Gastroesophageal sphincter (tissue), 4 donors: ENCODE results near the gene ZNF878. TPM values are rescaled to one million over a fixed set of nuclear protein-coding genes. Genes with fewer than 3 reads are reported as not detected.
A peak's percentile ranks its signal among the peaks of the same experiment; 100 is the strongest.

Source experiments
- ATAC-seq: fragments of 150-250 bp; one replicate; pipeline ENCODE4 v1.9.1; 2016; ENCODE audit warnings: mild to moderate bottlenecking, moderate library complexity
- H3K27ac ChIP-seq, 4 donors: fragments of 200-600 bp; sonication (generic) in 3 of 4; 1 replicate in 3 of 4; 2 replicates in 1 of 4; pipeline ENCODE4 v1.5.1; 2016 to 2019
- H3K27me3 ChIP-seq: fragments of 200-600 bp; sonication (generic); one replicate; pipeline ENCODE4 v1.5.1; 2019
- H3K36me3 ChIP-seq, 2 donors: fragments of 200-600 bp; sonication (generic); one replicate each; pipeline ENCODE4 v1.5.1; 2019; ENCODE audit warnings: control low read depth in 1 of 2
- H3K4me1 ChIP-seq, 3 donors: fragments of 200-600 bp; sonication (generic); 1 replicate in 2 of 3; 2 replicates in 1 of 3; pipeline ENCODE4 v1.5.1; 2016 to 2019; ENCODE audit warnings: control low read depth in 2 of 3
- H3K4me3 ChIP-seq, 2 donors: fragments of 200-600 bp; sonication (generic); one replicate each; pipeline ENCODE4 v1.5.1; 2019; ENCODE audit warnings: mild to moderate bottlenecking in 1 of 2, moderate library complexity in 1 of 2
- H3K9me3 ChIP-seq, 3 donors: fragments of 200-600 bp; sonication (generic); one replicate each; pipeline ENCODE4 v1.5.1; 2017 to 2019; ENCODE audit warnings: control low read depth in 2 of 3
- EP300 ChIP-seq: sonication (generic); formaldehyde crosslinking; IDR thresholded peaks from one replicate; pipeline ENCODE4 v1.6.1; 2017; ENCODE audit warnings: antibody characterized with exemption, mild to moderate bottlenecking
- POLR2A ChIP-seq, 2 donors: fragments of 450-650 bp; IDR thresholded peaks; one replicate each; pipeline ENCODE4 v1.6.1; 2017; ENCODE audit warnings: antibody characterized with exemption in 2 of 2, mild to moderate bottlenecking in 2 of 2, moderate library complexity in 1 of 2
- POLR2AphosphoS5 ChIP-seq: sonication (generic); formaldehyde crosslinking; IDR thresholded peaks from one replicate; pipeline ENCODE4 v1.6.1; 2017; ENCODE audit warnings: antibody characterized with exemption
- WGBS, 2 donors: methylation state at CpG; one replicate each; pipeline ENCODE4 v1.1.5; 2018; ENCODE audit warnings: low coverage in 1 of 2; 5-methylcytosine and 5-hydroxymethylcytosine counted together
- total RNA-seq, 4 donors: library from RNA; depleted of rRNA; stranded (reverse); fragments of >200 nt; gene quantifications; one replicate each; pipeline ENCODE4 v1.1.0, GENCODE V29; 2016
- TF ChIP-seq, protein P1 (sequence below), 4 experiments: fragments of 200-600 bp in 2 of 4; fragments of 450-650 bp in 2 of 4; sonication (generic) in 1 of 4; IDR thresholded peaks; one replicate each; pipeline ENCODE4 v1.5.1; 2017 to 2019; ENCODE audit warnings: antibody characterized with exemption in 4 of 4, mild to moderate bottlenecking in 2 of 4, moderate library complexity in 2 of 4

The ZNF878 gene
- total RNA-seq, 4 donors from 2014 or later: 0.27 TPM; not detected in 3

DNA sequence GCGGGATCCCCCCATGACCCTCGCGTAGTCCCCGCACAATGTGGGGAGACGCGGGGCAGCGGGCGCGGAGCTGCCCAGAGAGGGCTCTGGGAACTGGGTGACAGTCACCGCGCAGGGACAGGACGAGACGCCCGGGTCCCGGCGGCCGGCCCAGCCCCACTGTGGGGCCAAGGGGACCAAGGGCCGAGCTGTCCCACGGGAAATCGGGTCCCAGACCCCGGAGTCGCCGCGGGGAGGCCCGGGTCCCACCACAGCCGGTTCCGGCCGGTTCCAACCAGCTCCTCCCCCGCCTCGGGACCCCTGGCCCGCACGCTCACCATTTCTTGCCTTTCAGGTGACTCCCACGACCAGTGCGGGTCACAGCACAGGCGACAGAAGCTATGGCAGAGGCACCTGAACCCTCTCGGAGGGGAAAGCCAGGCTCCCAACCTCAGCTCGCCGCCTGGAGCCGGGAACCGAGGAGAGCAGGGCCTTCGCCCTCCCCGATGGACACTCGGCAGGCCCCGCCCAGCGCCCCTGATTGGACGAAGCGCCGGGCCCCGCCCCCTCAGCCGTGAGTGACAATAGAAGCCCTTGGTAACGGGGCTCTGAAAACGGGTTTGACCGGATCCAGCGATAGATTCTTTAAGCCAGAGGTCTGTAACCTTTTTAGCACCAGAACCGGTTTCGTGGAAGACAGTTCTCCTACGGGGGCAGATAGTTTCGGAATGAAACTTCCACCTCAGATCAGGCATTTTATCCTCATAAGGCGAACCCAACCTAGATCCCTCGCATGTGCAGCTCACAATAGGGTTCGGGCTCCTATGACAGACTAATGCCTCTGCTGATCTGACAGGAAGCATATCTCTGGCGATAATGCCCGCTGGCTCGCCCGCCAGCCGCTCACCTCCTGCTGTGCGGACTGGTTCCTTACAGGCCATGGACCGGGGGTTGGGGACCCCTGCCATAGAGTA lies 17.3 kb downstream of the ZNF878 start, which contains the start of gene ZNF433:
ZNF433 (minus strand) TSS at position 460 of the 953 bp plus-strand sequence; CDS start at position 320, 140 bp downstream.
- H3K4me3 ChIP-seq: peak within 1 kb of the TSS; percentile 72 to 86
- peak within 1 kb of the TSS; percentile 71 to 94 (median 88) for H3K27ac ChIP-seq
- TF ChIP-seq EP300: no peak
- TF ChIP-seq, protein P1, sequence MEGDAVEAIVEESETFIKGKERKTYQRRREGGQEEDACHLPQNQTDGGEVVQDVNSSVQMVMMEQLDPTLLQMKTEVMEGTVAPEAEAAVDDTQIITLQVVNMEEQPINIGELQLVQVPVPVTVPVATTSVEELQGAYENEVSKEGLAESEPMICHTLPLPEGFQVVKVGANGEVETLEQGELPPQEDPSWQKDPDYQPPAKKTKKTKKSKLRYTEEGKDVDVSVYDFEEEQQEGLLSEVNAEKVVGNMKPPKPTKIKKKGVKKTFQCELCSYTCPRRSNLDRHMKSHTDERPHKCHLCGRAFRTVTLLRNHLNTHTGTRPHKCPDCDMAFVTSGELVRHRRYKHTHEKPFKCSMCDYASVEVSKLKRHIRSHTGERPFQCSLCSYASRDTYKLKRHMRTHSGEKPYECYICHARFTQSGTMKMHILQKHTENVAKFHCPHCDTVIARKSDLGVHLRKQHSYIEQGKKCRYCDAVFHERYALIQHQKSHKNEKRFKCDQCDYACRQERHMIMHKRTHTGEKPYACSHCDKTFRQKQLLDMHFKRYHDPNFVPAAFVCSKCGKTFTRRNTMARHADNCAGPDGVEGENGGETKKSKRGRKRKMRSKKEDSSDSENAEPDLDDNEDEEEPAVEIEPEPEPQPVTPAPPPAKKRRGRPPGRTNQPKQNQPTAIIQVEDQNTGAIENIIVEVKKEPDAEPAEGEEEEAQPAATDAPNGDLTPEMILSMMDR (IDR thresholded peaks at IDR 0.05): no peak
- peak in 1 of 2 donors; percentile 55 for TF ChIP-seq POLR2A (IDR thresholded peaks at IDR 0.05)
- TF ChIP-seq POLR2AphosphoS5: peak; percentile 58
- H3K4me1 ChIP-seq: peaks cover 0 to 34% (median 0%) of the 10 kb centered on the region in 3 donors
- WGBS, 2 donors: 0% methylated on average over 4 to 13 of the region's 68 CpGs
- H3K36me3 ChIP-seq: no peaks in the 10 kb centered on the region
- H3K9me3 ChIP-seq: no peaks in the 10 kb centered on the region
- H3K27me3 ChIP-seq: no peaks in the 10 kb centered on the region
- ATAC-seq: peak; percentile 100

DNA sequence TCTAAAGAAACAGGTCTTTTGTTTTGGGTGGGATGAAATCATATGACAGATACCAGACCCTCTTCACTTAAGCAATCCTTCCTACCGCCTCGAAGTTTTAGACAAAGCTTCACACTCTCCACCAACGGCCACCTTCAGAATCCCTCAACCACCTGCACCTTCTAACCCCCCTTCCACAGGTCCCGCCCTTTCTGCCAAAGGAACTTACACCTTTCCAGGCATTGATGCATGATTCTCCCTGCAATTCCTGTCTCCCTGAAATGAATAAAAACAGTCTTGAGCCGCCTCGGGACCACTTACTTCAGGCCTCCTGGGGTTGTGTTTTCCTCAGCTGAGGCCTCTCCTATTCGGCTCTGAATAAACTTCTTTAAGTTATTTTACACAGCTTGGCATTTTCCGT lies 18.1 kb downstream of the ZNF878 start:
- H3K4me3 ChIP-seq: peak overlapping the region; percentile 72 to 86
- no peak for TF ChIP-seq POLR2AphosphoS5
- no peak for TF ChIP-seq POLR2A (IDR thresholded peaks at IDR 0.05)
- TF ChIP-seq EP300: no peak
- TF ChIP-seq, protein P1 (IDR thresholded peaks at IDR 0.05): no peak

DNA sequence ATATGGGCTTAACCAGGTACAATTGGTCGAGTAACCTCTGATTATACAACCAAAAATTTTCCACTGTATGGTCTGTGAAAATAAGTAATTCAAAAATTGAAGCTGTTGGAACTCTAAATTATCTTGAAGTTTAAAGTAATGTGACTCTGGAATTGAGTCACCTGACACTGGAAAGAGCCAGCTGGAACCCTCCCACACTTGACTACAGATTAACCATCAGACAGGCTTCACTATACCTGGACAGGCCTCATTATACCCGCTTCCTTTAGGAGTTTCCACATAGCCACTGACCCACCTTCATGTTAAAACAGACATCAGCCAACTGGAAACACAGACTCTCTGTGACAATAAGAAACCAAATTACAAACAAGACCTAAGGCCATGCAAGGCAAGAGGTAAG lies 18.6 kb downstream of the ZNF878 start:
- H3K27ac ChIP-seq: peak overlapping the region in 1 of 4 donors; percentile 86
- peaks cover 0 to 34% (median 0%) of the 10 kb centered on the region in 3 donors for H3K4me1 ChIP-seq
- no peak for ATAC-seq
- no peaks in the 10 kb centered on the region for H3K27me3 ChIP-seq
- WGBS, 2 donors: 63 to 75% methylated on average over 2 of the region's 2 CpGs
- H3K4me3 ChIP-seq: no peak overlapping the region
- H3K36me3 ChIP-seq: peaks cover 0 to 6% of the 10 kb centered on the region in 2 donors
- H3K9me3 ChIP-seq: no peaks in the 10 kb centered on the region
- TF ChIP-seq, protein P1 (IDR thresholded peaks at IDR 0.05): no peak
- no peak for TF ChIP-seq EP300
- no peak for TF ChIP-seq POLR2A (IDR thresholded peaks at IDR 0.05)
- no peak for TF ChIP-seq POLR2AphosphoS5

More for the DNA sequence above, 18.1 kb downstream of the ZNF878 start:
- WGBS, 2 donors: 30 to 31% methylated on average over 7 to 8 of the region's 8 CpGs
- peaks cover 0 to 34% (median 0%) of the 10 kb centered on the region in 3 donors for H3K4me1 ChIP-seq
- H3K36me3 ChIP-seq: peaks cover 0 to 3% of the 10 kb centered on the region in 2 donors
- H3K27ac ChIP-seq: peak overlapping the region in 2 of 4 donors; percentile 86 to 94
- H3K9me3 ChIP-seq: no peaks in the 10 kb centered on the region
- H3K27me3 ChIP-seq: no peaks in the 10 kb centered on the region
- no peak for ATAC-seq

DNA sequence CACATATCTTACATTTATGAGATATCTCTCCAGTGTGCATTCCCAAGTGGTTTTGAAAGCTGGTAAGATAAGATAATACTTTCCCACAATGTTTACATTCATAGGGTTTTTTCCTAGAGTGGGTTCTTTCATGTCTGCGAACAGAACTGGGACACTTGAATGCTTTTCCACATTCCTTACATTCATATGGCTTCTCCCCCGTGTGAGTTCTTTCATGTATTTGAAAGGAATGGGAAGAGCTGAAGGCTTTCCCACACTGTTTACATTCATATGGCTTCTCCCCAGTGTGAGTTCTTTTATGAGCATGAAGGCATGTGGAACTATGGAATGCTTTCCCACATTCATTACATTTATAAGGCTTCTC lies 37.0 kb downstream of the ZNF878 start:
- Histone ChIP-seq H3K9me3 (peaks cover 0 to 69% (median 0%) of the 10 kb centered on the region in 3 donors), H3K36me3 (peaks cover 4 to 58% of the 10 kb centered on the region in 2 donors), H3K27me3 (no peaks in the 10 kb centered on the region), H3K27ac (no peak overlapping the region), H3K4me3 (no peak overlapping the region), H3K4me1 (no peaks in the 10 kb centered on the region)
- no peak for ATAC-seq
- WGBS, 2 donors: 83 to 92% methylated on average over 1 to 2 of the region's 2 CpGs
- TF ChIP-seq POLR2A (IDR thresholded peaks at IDR 0.05): no peak
- TF ChIP-seq, protein P1 (IDR thresholded peaks at IDR 0.05): no peak
- no peak for TF ChIP-seq POLR2AphosphoS5
- TF ChIP-seq EP300: no peak
